Left forelimb (tissue), 1 donor: ENCODE measurements around the gene MXI1.
"Not testable (repeated sequence)": the region's sequence is repeated elsewhere in the genome, so short reads cannot be mapped to it uniquely, and the experiment has no call there.

Experiments used
- DNase-seq: peaks from one replicate; pipeline ENCODE4 v3.0.0-alpha.2; 2018; ENCODE audit warnings: low spot score

MXI1 gene

GRCh38 chr10:110181911-110182310 is 25.5 kb upstream of the MXI1 start:
- DNase-seq, result no peak

DNA sequence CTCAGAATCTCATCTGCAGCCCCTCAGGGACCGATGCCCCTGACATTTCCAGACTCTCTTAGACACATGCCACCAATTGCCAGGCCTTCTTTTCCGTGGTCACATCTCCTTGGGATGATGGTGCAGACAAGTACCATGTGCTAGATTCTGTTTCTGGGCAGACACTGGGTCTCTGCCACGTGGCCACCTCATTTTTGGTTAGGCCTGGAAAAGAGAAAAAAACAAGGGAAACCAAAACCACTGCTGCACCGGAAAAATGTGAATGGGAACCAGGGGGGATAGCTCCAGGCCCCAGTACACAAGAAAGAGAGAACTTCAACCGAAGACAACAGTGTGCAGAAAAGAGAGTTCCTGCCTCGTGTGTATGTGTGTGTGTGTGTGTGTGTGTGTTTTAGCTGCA is 23.0 kb upstream of the MXI1 start:
- DNase-seq, result no peak

- not testable (repeated sequence) for DNase-seq
Observed at GRCh38 chr10:110185646-110186182, 21.7 kb upstream of the MXI1 start.

- DNase-seq, result no peak
Observed at GRCh38 chr10:110190170-110190569, 17.2 kb upstream of the MXI1 start.

- DNase-seq, result no peak
Observed at GRCh38 chr10:110192552-110192951, 14.9 kb upstream of the MXI1 start.

DNA sequence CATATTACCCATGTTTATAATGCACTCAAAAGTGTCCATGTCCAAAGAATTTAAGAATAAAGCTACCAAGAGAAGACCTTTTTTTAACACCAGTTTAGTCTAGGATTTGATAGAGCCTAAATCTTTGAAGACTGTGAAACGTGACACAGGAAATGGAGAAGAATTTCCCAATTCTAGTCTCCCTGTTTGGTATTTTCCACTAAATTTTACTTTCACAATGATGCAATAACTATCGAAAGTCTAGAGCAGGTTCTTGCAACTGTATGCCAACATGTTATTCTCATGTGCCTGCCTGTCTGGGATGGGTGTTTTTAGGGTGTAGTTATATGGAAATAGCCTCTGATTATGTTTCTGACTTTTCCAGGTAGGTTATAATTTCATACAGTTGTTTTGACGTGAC is 6.9 kb upstream of the MXI1 start:
- DNase-seq, result no peak

DNA sequence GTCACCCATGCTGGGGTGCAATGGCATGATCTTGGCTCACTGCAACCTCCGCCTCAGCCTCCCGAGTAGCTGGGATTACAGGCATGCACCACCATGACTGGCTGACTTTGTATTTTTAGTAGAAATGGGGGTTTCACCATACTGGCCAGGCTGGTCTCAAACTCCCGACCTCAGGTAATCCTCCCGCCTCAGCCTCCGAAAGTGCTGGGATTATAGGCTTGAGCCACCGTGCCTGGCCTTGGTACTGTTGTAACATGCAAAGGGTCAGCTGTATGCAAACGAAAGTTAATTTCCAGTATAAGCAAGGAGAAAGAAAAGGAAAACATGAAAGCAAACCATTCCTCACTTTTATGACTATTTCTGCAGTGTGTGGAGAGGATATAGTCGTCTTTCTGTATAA is 6.4 kb upstream of the MXI1 start:
- DNase-seq, result not testable (repeated sequence)

- DNase-seq, result no peak
Observed at GRCh38 chr10:110203500-110204455, 3.6 kb upstream of the MXI1 start.

DNA sequence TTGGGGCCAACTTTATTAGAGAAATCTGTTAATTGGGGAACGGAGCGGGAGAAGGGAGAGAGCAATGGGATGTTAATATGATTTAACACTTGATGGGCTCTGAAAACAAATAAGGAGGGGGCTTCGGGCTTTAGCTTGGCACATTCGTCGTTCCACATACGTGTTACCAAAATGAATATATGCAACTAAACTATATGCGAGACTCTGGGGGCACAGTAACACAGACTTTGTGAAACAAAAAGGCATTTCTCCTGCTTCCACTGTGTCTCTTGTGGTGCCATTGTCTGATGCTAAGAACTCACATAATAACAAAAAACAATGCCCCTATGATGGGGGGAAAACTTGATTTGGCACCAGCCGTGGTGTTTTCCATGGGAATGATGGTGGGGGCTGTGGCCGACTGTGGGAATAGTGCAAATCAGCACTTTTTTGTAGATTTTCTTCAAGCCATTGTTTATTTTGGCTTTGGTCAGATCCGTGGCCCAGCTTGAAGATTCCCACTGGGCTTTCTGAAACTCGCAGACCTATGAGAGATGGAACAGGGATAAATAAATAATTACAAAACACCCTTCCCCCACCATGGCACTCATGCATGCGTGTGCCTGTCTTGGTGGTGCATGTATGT is 2.2 kb upstream of the MXI1 start:
- DNase-seq, result no peak

DNA sequence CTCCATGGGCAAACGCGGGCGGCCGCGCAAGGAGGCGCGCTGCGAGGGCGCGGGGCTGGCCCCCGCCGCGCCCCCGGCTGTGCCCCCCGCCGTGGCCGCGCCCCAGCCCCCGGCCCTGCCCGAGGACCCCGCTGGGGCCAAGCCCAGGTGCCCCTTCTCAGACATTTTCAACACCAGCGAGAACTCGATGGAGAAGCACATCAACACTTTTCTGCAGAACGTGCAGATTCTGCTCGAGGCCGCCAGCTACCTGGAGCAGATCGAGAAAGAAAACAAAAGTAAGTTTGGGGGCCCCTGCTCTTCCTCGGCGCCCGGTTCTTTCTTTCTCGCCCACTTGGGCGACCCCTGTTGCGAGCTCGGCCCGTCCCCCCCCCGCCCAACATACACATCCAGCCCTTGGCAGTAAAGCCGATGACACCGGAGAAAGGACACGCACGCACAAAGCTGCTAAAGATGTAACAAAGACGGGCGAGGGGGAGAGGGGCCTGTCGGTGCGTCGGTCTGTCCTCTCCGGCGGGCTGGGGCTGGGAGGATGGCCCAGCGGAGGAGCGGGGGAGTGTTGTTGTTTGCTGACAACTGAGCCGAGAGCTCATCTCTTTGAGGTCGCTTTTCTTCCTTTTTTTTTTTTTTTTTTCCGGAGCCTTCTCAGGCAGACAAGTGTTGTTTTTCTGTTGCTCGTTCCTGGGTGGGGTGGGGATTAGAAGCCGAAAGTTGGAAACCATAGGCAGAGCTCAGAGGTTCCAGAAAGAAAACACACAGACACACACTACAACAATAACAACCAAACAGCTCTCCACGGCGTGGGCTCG is 604 bp downstream of the MXI1 start:
- peak; percentile 76 for DNase-seq

DNA sequence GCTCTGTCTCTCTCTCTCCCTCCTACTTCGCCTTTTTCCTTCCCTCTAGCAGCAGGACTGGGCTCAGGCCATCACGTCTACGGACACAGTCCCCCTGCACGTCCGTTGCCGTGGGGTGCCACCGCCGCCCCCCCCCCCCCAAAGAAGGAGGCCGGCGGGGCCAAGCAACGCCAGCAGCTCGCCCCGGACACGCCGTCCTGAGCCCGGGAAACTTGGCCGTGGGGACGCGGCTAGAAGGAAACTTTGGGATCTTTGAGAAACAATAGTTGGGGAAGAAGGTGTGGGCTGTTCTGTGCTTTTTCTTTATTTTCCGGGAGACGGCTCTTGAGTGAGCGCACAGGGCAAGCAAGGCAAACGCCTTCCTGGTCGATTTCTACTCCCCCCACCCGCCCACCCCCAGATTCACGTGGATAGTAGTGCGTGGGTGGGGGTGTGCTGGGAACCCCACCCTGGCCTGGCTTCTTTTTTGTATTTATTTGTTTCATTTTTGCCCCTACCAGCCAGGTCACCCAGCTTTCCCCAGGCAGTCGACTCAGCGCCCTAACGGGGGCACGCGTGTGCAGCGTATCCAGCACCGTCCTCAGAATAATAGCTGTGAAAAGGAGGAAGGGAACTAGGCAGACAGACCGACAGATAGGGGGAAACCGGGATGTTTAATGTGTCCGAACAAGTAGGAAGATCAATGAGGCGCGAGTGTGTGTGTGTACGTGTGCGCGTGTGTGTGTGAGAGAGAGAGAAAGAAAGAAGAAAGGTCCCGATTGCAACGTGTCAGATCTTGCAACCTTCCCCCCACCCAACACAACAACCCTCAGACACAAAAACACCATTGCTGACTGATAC is 1.4 kb downstream of the MXI1 start:
- no peak for DNase-seq

GRCh38 chr10:110209454-110209925 is 2.1 kb downstream of the MXI1 start:
- DNase-seq, result peak; percentile 78

DNA sequence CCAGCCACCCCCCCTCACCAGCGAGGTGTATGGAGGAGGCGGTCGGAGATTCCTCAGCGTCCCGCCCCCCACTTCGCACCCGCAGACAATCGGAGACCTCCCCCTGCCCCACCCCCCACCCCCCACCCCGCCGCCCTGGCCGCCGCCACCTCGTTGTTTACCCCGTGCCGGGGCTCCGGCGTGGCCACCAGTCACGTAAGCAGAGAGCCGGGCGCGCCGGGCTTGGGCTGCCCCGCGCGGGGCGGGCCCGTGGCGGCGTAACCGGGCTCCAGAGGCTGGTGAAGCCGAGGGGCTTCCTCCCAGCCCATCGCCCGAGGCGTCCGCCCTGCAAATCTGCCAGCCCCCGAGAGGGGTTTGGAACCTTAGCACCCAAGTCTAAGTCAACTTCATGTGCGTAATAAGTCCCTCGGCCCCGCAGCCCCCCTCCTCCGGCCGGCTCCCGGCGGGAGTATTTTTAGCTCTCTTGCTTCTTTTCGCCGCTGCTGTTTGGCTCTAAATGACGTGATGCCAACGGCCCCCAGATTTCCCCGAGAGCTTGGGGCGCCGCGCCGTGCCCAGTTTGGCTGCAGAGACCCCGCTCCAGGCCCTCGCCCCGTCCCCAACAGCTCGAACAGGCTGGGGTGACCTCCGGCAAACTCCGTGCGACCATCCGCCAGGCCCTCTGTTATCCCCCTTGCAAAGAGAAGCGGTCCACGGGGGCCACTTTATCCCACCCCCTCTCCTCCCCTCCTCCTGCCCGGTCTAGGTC is 2.7 kb downstream of the MXI1 start:
- DNase-seq, result peak; percentile 81

GRCh38 chr10:110210674-110211464 is 3.5 kb downstream of the MXI1 start:
- peak; percentile 99 for DNase-seq

DNA sequence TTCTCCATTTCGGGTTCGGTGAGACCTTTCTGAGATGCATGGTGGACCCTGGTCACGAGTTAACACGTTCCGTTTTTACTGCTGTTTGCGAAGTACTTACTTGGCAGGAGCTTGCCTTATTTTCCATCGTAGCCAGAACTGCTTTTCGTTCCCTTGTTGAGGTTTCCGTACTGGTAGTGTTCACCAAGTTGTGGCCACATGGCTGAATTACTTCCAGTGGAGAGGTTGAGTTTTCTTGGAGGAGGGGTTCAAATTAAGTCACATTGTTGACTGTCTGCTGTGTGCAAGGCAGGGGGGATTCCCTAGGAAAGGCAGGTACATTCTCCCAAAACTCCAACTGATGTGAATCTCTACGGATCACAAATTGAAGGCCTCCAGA is 4.0 kb downstream of the MXI1 start:
- no peak for DNase-seq

GRCh38 chr10:110212119-110213006 is 5.0 kb downstream of the MXI1 start:
- DNase-seq, result no peak

DNA sequence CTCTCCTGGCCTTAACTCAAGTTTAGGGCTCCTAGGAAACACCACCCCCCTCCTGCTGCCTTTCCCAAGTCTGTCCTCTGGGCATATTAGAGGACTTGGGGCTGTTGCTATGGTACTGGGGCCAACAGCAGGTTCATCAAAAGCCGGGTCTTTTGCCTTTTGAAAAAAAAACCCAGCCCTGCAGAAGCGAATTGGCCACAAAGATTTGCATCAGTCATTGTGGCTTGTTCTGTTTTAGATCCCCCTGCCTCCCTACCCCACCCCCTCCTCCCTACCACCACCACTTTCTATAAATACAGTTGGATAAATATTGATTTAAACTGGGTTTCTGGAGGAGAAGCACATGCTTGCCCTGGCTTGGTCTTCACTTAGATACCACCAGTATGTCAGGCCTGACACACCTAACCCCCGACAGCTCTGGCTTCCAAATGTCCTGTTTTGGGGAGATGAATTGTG is 7.0 kb downstream of the MXI1 start:
- no peak for DNase-seq
